GM15510 (cell line): ENCODE data around the gene PACSIN2.

ENCODE experiments used
- POLR2A ChIP-seq: IDR thresholded peaks from 3 replicates; pipeline ENCODE4 v1.6.1; 2011; ENCODE audit warnings: borderline replicate concordance; ENCODE audit not compliant: insufficient read length; ENCODE audit errors: extremely low read depth

PACSIN2 gene

DNA sequence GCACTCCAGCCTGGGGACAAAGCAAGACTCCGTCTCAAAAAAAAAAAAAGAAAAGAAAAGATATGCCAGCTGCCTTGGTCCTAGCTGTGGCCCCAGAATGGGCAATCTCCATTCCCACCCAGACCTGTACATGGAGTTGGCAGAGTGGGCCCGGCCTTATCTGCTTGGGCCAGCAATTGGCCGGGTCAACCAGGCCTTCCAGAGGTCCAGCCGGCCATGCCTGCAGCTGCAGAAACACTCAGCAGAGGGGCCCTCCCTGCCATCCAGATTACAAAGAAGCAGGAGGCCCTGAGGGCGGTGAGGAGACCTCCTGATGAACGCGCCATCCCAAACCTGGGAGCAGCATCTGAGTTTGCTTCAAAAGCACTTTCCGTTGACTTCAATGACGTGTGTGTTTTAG lies 131.0 kb downstream of the PACSIN2 start:
- TF ChIP-seq POLR2A: no peak

DNA sequence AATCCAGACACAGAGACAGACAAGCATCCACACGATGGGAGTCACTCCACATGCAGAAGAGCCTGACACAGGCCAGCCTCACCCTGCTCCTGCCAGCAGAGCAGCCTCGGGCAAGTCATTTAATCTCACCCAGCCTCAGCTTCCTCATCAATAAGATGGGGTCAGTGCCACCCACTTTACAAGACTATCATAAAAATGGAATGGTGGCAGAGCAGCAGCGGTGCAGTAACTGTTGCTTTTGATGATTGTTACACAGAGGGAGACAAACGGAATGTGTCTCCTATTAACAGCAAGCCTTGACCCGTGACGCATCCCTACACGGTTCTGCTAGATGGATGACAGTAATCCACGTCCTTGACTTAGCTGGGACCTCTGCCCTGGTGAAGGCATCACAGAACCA lies 131.8 kb downstream of the PACSIN2 start:
- no peak for TF ChIP-seq POLR2A

GRCh38 chr22:42881982-42882656 lies 132.8 kb downstream of the PACSIN2 start:
- TF ChIP-seq POLR2A: no peak

DNA sequence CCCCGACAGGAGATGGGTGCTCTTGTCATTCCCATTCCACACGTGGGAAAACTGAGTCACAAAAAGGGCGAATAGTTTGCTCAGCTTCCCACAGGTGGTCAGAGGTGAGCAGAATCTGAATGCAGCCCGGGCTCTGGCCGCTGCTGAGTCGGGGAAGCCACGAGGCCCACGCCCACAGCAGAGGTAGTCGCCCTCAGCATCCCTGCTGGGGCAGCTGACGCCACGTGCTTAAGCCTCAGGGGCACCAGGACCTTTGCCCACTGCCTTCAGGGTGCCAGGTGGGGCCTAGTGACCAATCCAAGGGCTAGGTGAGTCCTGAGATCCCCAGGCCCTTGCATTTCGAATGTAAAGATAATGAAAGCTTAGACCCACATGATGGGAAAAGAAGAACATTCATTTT lies 133.7 kb downstream of the PACSIN2 start:
- no peak for TF ChIP-seq POLR2A

GRCh38 chr22:42880815-42881214 lies 134.1 kb downstream of the PACSIN2 start:
- no peak for TF ChIP-seq POLR2A

DNA sequence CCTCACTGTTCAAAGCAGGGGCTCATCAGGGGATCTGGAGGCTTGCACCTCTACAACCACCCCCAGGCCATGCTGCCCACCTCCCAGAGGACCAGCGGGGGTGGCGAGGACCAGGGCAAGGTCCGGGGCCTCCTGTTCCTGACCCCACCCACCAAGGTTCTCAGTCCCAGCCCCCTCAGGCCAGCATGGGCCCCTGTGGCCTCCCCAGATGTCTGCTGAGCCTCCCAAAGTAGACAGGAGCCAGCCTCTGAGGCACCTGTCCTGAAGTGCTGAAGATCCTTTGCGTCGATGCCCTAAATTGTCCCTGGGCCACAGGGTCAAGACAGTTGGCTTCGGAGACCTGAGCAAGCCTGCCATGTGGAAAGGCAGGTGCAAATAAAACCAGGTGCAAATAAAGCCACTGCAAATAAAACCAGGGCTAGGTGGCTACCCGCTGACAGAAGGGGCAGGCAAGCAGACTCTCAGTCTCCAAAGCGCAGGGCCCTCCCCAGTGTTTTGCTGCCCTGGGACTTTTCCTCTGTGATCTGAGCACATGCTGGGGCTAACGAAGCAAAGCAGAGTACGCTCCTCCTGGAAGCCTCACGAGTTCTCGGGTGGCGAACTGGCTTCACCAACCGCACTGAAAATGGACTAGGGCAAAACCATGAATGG lies 135.5 kb downstream of the PACSIN2 start:
- no peak for TF ChIP-seq POLR2A

GRCh38 chr22:42878561-42879305 lies 136.2 kb downstream of the PACSIN2 start:
- no peak for TF ChIP-seq POLR2A

GRCh38 chr22:42877597-42878340 lies 137.2 kb downstream of the PACSIN2 start:
- TF ChIP-seq POLR2A: no peak

GRCh38 chr22:42877158-42877557 lies 137.8 kb downstream of the PACSIN2 start:
- TF ChIP-seq POLR2A: no peak

GRCh38 chr22:42876041-42876440 lies 138.9 kb downstream of the PACSIN2 start:
- no peak for TF ChIP-seq POLR2A

DNA sequence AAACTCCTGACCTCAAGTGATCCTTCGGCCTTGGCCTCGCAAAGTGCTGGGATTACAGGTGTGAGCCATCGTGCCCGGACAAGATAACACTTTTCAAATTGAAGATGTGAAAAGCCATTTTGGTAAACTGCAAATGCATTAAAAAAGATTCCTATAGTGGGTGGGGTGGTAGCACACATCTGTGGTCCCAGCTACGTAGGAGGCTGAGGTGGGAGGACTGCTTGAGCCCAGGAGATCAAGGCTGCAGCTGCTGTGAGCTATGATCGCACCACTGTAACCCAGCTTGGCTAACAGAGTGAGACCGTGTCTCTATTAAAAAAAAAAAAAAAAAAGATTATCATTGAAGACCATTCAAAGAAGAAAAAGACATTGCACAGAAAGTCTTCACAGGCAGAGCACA lies 140.9 kb downstream of the PACSIN2 start:
- TF ChIP-seq POLR2A: no peak

GRCh38 chr22:42873356-42873755 lies 141.6 kb downstream of the PACSIN2 start:
- no peak for TF ChIP-seq POLR2A

DNA sequence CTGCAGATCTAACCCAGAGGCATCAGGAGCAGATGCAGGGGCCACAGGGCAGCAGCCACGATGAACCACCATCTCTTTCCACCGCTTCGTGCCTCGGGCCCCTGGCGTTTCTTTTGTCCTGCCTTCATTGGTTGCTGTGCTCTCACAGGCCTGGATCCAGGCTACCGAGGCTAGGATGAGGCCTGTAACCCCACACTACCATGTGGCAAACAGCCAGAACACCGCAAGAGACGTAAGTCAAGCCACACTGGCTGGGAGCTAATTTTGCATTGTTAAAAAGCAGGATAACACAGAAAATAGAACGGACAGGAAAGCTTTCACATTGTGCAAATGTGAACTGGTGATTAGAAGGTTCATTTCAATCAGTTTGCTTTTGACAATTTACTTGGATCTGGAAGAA lies 142.1 kb downstream of the PACSIN2 start:
- no peak for TF ChIP-seq POLR2A

GRCh38 chr22:42871146-42872050 lies 143.6 kb downstream of the PACSIN2 start:
- no peak for TF ChIP-seq POLR2A

DNA sequence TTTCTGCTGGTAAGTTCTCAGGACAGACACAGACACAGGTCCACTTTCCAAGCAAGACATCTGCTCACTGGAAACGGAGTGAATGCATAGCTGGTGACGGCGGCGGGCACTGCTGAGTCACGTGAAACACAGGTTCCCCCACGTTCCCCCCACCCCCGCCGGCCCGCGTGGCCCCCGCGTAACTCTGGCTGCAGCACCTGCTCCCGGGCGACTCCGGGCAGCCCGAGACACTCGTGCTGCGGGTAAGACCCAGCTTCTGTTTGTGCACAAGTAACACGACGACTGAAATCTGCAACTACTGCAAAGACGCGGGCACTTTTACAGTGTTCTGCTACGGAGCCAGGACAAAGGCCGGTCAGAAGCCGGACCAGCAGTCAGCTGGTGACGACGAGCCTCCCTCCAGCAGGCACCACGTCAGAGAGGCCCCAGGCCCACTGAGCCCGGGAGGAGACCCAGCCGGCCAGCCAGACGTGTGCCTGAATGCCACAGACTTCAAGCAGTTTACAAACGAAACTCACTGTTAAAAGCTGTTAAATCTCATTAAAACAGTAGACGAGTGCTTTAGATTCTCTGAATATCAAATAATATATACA lies 145.0 kb downstream of the PACSIN2 start:
- no peak for TF ChIP-seq POLR2A

DNA sequence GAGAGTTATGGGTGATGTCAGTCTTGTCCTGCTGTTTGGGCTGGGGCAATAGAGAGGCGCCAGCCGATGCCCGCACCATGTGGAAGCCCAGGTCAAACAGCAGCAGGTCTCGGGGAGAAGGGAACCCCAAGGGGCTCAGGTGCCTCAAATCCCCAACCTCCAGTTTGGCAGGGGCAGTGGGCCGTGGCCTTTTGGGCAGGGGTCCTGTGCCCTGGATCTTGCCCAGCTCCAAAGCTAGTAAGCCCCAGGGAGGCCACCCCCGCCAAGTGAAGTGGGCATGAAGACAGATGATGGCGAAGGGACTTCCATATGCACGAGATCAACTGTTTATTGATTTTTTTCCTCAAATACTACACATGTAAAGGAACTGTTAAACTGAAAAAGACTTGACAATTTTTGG lies 145.5 kb downstream of the PACSIN2 start:
- TF ChIP-seq POLR2A: no peak
